SK-N-SH treated with all-trans-retinoic acid at 6 μM for 48 hours (cell line): Measurements from ENCODE around the gene CTNNA3.

ENCODE experiments used
- ARNTL ChIP-seq: fragments of 450-650 bp; formaldehyde crosslinking; IDR thresholded peaks from 2 replicates; pipeline ENCODE4 v1.5.0; 2020; ENCODE audit warnings: low read depth, mild to moderate bottlenecking, moderate library complexity, borderline replicate concordance
- ESRRG ChIP-seq: fragments of 250-450 bp; sonication (Bioruptor Pico); IDR thresholded peaks from 2 replicates; pipeline ENCODE4 v1.6.1; 2021; ENCODE audit warnings: mild to moderate bottlenecking
- GLIS3 ChIP-seq: fragments of 250-450 bp; sonication (Bioruptor Pico); IDR thresholded peaks from 2 replicates; pipeline ENCODE4 v1.5.0; 2020; ENCODE audit warnings: mild to moderate bottlenecking, moderate library complexity
- PATZ1 ChIP-seq: fragments of 250-450 bp; sonication (Bioruptor Pico); IDR thresholded peaks from 2 replicates; pipeline ENCODE4 v1.8.0; 2020; ENCODE audit warnings: mild to moderate bottlenecking, moderate library complexity, borderline replicate concordance
- PPARA ChIP-seq: fragments of 250-450 bp; sonication (Bioruptor Pico); IDR thresholded peaks from 2 replicates; pipeline ENCODE4 v1.5.0; 2020; ENCODE audit warnings: mild to moderate bottlenecking, borderline replicate concordance
- ZFP30 ChIP-seq: fragments of 450-650 bp; formaldehyde crosslinking; IDR thresholded peaks from 2 replicates; pipeline ENCODE4 v1.5.0; 2022; ENCODE audit warnings: mild to moderate bottlenecking, moderate library complexity
- TF ChIP-seq, protein P1 (sequence below): fragments of 250-450 bp; sonication (Bioruptor Pico); IDR thresholded peaks from 2 replicates; pipeline ENCODE4 v1.8.0; 2021; ENCODE audit warnings: low read depth, mild to moderate bottlenecking, moderate library complexity, borderline replicate concordance

DNA sequence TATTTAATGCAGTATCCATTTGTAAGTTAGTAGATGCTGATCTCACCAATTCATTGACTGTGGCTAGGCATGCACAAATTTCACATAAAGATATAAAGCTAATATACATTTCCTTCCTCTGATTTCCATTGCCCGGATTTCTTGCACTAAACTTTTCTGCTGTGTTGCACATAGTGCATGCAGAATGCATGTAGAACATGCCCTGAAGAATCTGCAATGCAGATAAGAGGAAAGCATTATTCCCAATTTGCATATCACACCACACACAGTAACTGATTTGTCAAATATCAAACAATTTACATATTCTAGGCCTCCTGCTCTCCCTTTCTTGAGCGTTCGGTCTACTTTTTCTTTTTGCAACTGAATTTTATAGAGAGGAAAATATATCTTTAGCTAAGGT, 646.0 kb downstream of the CTNNA3 start:
- TF ChIP-seq PPARA (CRISPR knock-in tag) (no peak), GLIS3 (CRISPR knock-in tag) (no peak), ARNTL (no peak), ESRRG (no peak), ZFP30 (CRISPR knock-in tag) (no peak), PATZ1 (CRISPR knock-in tag) (no peak)
- TF ChIP-seq, protein P1, sequence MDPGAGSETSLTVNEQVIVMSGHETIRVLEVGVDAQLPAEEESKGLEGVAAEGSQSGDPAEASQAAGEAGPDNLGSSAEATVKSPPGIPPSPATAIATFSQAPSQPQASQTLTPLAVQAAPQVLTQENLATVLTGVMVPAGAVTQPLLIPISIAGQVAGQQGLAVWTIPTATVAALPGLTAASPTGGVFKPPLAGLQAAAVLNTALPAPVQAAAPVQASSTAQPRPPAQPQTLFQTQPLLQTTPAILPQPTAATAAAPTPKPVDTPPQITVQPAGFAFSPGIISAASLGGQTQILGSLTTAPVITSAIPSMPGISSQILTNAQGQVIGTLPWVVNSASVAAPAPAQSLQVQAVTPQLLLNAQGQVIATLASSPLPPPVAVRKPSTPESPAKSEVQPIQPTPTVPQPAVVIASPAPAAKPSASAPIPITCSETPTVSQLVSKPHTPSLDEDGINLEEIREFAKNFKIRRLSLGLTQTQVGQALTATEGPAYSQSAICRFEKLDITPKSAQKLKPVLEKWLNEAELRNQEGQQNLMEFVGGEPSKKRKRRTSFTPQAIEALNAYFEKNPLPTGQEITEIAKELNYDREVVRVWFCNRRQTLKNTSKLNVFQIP = no peak
